Activated B cell treated with CpG ODN at 0.5 μM for 24 hours (primary cell): ENCODE results near the gene C10orf120. TPM values are rescaled to one million over a fixed set of nuclear protein-coding genes. Genes with fewer than 3 reads are reported as not detected.

ENCODE experiments used
- ATAC-seq: fragments of 200-7000 bp; cut with Tn5 transposase; one replicate; pipeline ENCODE4 v1.10.0; 2021; ENCODE audit warnings: low read depth, mild to moderate bottlenecking, moderate library complexity
- CTCF ChIA-PET: fragments of 350-600 bp; sonication (Branson Sonifier 250); formaldehyde crosslinking; loops from one replicate; lab custom pipeline; 2021; ENCODE audit warnings: antibody characterized with exemption; lab: Charles Lee
- POLR2A ChIA-PET: fragments of 350-600 bp; sonication (Branson Sonifier 250); formaldehyde crosslinking; loops from one replicate; lab custom pipeline; 2021; ENCODE audit warnings: antibody characterized with exemption; lab: Charles Lee
- DNase-seq: peaks from one replicate; pipeline ENCODE4 v3.0.0; 2022
- H3K27ac Mint-ChIP-seq: one replicate; pipeline ENCODE4 v1.8.0; 2020; ENCODE audit warnings: mixed read lengths
- H3K27me3 Mint-ChIP-seq: one replicate; pipeline ENCODE4 v1.8.0; 2021; ENCODE audit warnings: mixed read lengths
- H3K36me3 Mint-ChIP-seq: one replicate; pipeline ENCODE4 v1.8.0; 2021; ENCODE audit warnings: low read depth, mixed read lengths
- H3K4me1 Mint-ChIP-seq: one replicate; pipeline ENCODE4 v1.8.0; 2021; ENCODE audit warnings: mixed read lengths
- H3K4me3 Mint-ChIP-seq: one replicate; pipeline ENCODE4 v1.8.0; 2020; ENCODE audit warnings: mild to moderate bottlenecking, mixed read lengths
- H3K9me3 Mint-ChIP-seq: one replicate; pipeline ENCODE4 v1.8.0; 2020; ENCODE audit warnings: mixed read lengths
- CTCF ChIP-seq: fragments of 200-600 bp; IDR thresholded peaks from one replicate; pipeline ENCODE4 v1.8.0; 2022; ENCODE audit warnings: antibody characterized with exemption, mild to moderate bottlenecking
- intact Hi-C: fragments of 100-400 bp; cut with micrococcal nuclease; formaldehyde crosslinking; loops from one replicate; pipeline ENCODE4 v1.15.1; 2024
- total RNA-seq: library from RNA; stranded (reverse); gene quantifications from 2 replicates; pipeline ENCODE4 v1.2.3, GENCODE V29; 2022

The C10orf120 gene
- total RNA-seq, 1 donor from 2014 or later, result not detected

- ATAC-seq (no peak), DNase-seq (no peak)
- Mint-ChIP-seq H3K27ac (no peak overlapping the region), H3K9me3 (no peaks in the 10 kb centered on the region), H3K4me3 (no peak overlapping the region), H3K4me1 (no peaks in the 10 kb centered on the region), H3K36me3 (no peaks in the 10 kb centered on the region), H3K27me3 (no peaks in the 10 kb centered on the region)
- intact Hi-C loops, result no loop called here
- no peak for TF ChIP-seq CTCF
- CTCF ChIA-PET, result no interaction called here
- POLR2A ChIA-PET, result no interaction called here
These were observed 27.8 kb upstream of the C10orf120 start for GRCh38 chr10:122727426-122727825.

DNA sequence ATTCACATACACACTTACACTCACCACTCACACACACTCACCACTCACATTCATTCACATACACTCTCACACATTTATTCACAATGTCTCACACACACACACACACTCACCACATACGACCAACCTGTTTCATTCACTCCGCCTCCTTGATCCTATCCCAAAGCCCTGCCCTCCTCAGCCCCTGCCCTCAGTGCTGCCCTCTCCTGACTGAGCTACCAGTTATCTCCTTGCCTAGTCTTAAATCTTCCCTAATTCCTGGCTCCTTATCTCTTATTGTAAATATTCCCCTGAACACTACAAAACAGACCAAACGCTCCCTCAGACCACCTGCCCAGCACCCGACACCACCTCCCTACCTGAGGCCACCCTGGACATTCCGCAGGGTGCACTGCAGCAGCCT, 26.1 kb upstream of the C10orf120 start:
- Mint-ChIP-seq H3K36me3 (no peaks in the 10 kb centered on the region), H3K9me3 (no peaks in the 10 kb centered on the region), H3K27me3 (no peaks in the 10 kb centered on the region), H3K27ac (no peak overlapping the region), H3K4me3 (no peak overlapping the region), H3K4me1 (no peaks in the 10 kb centered on the region)
- no peak for TF ChIP-seq CTCF
- ChIA-PET CTCF (no interaction called here), POLR2A (no interaction called here)
- no peak for ATAC-seq
- no peak for DNase-seq
- intact Hi-C loops, result no loop called here

GRCh38 chr10:122725006-122725405, 25.4 kb upstream of the C10orf120 start:
- ATAC-seq (no peak), DNase-seq (no peak)
- H3K27me3 Mint-ChIP-seq, result no peaks in the 10 kb centered on the region
- no peaks in the 10 kb centered on the region for H3K4me1 Mint-ChIP-seq
- no peak for TF ChIP-seq CTCF
- H3K9me3 Mint-ChIP-seq, result no peaks in the 10 kb centered on the region
- ChIA-PET CTCF (no interaction called here), POLR2A (no interaction called here)
- H3K27ac Mint-ChIP-seq, result no peak overlapping the region
- no peaks in the 10 kb centered on the region for H3K36me3 Mint-ChIP-seq
- H3K4me3 Mint-ChIP-seq, result no peak overlapping the region
- intact Hi-C loops, result no loop called here

DNA sequence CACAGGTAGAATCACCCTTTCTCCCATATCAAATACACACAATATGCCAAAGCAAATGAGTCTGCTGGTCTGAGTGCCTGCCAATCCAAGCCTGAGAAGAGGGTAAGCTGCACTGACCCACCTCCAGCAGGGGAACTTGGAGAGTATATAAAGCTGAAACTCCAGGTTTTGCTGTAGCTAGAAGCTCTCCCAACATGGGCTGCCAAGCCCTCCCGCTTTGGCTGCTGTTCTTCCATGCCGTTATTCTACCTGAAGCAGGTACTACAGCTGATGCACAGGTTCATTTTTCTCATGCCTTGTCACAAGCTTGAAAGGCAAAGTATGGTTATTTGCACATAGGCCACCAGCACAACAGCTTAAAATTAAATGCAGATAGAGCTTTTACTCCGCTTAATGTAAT, 21.5 kb upstream of the C10orf120 start:
- intact Hi-C loops, result no loop called here
- Mint-ChIP-seq H3K27me3 (no peaks in the 10 kb centered on the region), H3K9me3 (no peaks in the 10 kb centered on the region), H3K36me3 (no peaks in the 10 kb centered on the region), H3K27ac (no peak overlapping the region), H3K4me3 (no peak overlapping the region), H3K4me1 (no peaks in the 10 kb centered on the region)
- CTCF ChIA-PET, result no interaction called here
- POLR2A ChIA-PET, result no interaction called here
- TF ChIP-seq CTCF, result no peak
- DNase-seq, result no peak
- ATAC-seq, result no peak

GRCh38 chr10:122716025-122716424, 16.4 kb upstream of the C10orf120 start:
- POLR2A ChIA-PET, result no interaction called here
- H3K4me1 Mint-ChIP-seq, result no peaks in the 10 kb centered on the region
- no peak overlapping the region for H3K27ac Mint-ChIP-seq
- ATAC-seq, result no peak
- no peaks in the 10 kb centered on the region for H3K9me3 Mint-ChIP-seq
- no peak overlapping the region for H3K4me3 Mint-ChIP-seq
- TF ChIP-seq CTCF, result no peak
- intact Hi-C loops, result no loop called here
- no peaks in the 10 kb centered on the region for H3K36me3 Mint-ChIP-seq
- CTCF ChIA-PET, result no interaction called here
- no peak for DNase-seq
- no peaks in the 10 kb centered on the region for H3K27me3 Mint-ChIP-seq
